Neural progenitor cell (in vitro differentiated cells): ENCODE results near the gene CSNK1G3. TPM values are rescaled to one million over a fixed set of nuclear protein-coding genes. Genes with fewer than 3 reads are reported as not detected.
"Not testable (repeated sequence)": the region's sequence is repeated elsewhere in the genome, so short reads cannot be mapped to it uniquely, and the experiment has no call there.

Source experiments
- DNase-seq: peaks from one replicate; pipeline ENCODE4 v3.0.0-alpha.2; 2016; ENCODE audit warnings: low spot score
- H2AFZ ChIP-seq: fragments of 200-600 bp; sonication (generic); replicated peaks from 2 replicates; pipeline ENCODE4 v1.6.1; 2016; ENCODE audit warnings: antibody characterized with exemption
- H3F3A ChIP-seq: fragments of 200-600 bp; sonication (generic); 2 replicates; pipeline ENCODE4 v1.6.1; 2016; ENCODE audit warnings: antibody characterized with exemption, low read depth
- H3K27ac ChIP-seq: fragments of 200-600 bp; sonication (generic); 2 replicates; pipeline ENCODE4 v1.5.1; 2016; ENCODE audit warnings: mild to moderate bottlenecking
- H3K27me3 ChIP-seq: fragments of 200-600 bp; sonication (generic); 2 replicates; pipeline ENCODE4 v1.6.1; 2016; ENCODE audit warnings: mild to moderate bottlenecking, moderate library complexity
- H3K36me3 ChIP-seq: fragments of 200-600 bp; sonication (generic); 2 replicates; pipeline ENCODE4 v1.5.1; 2016
- H3K4me1 ChIP-seq: fragments of 200-600 bp; sonication (generic); 2 replicates; pipeline ENCODE4 v1.6.1; 2016; ENCODE audit warnings: mixed run types
- H3K4me2 ChIP-seq: fragments of 200-600 bp; sonication (generic); 2 replicates; pipeline ENCODE4 v1.6.1; 2016
- H3K4me3 ChIP-seq: fragments of 200-600 bp; sonication (generic); 2 replicates; pipeline ENCODE4 v1.5.1; 2016
- H3K79me2 ChIP-seq: fragments of 200-600 bp; sonication (generic); 2 replicates; pipeline ENCODE4 v1.6.1; 2016; ENCODE audit warnings: low read depth
- H3K9ac ChIP-seq: fragments of 200-600 bp; sonication (generic); 2 replicates; pipeline ENCODE4 v1.6.1; 2016
- H3K9me3 ChIP-seq: fragments of 200-600 bp; sonication (generic); 2 replicates; pipeline ENCODE4 v1.5.1; 2016; ENCODE audit warnings: low read depth
- H4K20me1 ChIP-seq: fragments of 200-600 bp; sonication (generic); 2 replicates; pipeline ENCODE4 v1.6.1; 2016; ENCODE audit warnings: low read depth
- H3K27ac Mint-ChIP-seq: 3 replicates; pipeline ENCODE4 v1.8.0; 2021; ENCODE audit warnings: mixed read lengths
- H3K27me3 Mint-ChIP-seq: 2 replicates; pipeline ENCODE4 v1.8.0; 2022; ENCODE audit warnings: low read depth, mild to moderate bottlenecking, inconsistent platforms, moderate library complexity, mixed read lengths; ENCODE audit not compliant: insufficient read depth
- H3K36me3 Mint-ChIP-seq: 3 replicates; pipeline ENCODE4 v1.8.0; 2021; ENCODE audit warnings: mixed read lengths
- H3K4me1 Mint-ChIP-seq: 3 replicates; pipeline ENCODE4 v1.8.0; 2021; ENCODE audit warnings: mixed read lengths
- H3K4me3 Mint-ChIP-seq: 3 replicates; pipeline ENCODE4 v1.8.0; 2021; ENCODE audit warnings: mild to moderate bottlenecking, moderate library complexity, mixed read lengths
- H3K9me3 Mint-ChIP-seq: 3 replicates; pipeline ENCODE4 v1.8.0; 2020; ENCODE audit warnings: mixed read lengths
- CTCF ChIP-seq: fragments of 200-600 bp; sonication (generic); IDR thresholded peaks from 2 replicates; pipeline ENCODE4 v1.5.1; 2017; ENCODE audit warnings: antibody characterized with exemption, mild to moderate bottlenecking
- EZH2 ChIP-seq: fragments of 200-600 bp; sonication (generic); IDR thresholded peaks from 2 replicates; pipeline ENCODE4 v1.6.1; 2017; ENCODE audit warnings: antibody characterized with exemption, mild to moderate bottlenecking, moderate library complexity
- EZH2phosphoT487 ChIP-seq: fragments of 200-600 bp; sonication (generic); IDR thresholded peaks from 2 replicates; pipeline ENCODE4 v1.6.1; 2017; ENCODE audit warnings: antibody characterized with exemption
- total RNA-seq: library from RNA; depleted of rRNA; stranded (reverse); fragments of >200 nt; gene quantifications from 2 replicates; pipeline ENCODE4 v1.2.3, GENCODE V29; 2015; ENCODE audit warnings: low replicate concordance

Gene CSNK1G3
- total RNA-seq, 1 donor from 2014 or later, result 96.7 TPM

DNA sequence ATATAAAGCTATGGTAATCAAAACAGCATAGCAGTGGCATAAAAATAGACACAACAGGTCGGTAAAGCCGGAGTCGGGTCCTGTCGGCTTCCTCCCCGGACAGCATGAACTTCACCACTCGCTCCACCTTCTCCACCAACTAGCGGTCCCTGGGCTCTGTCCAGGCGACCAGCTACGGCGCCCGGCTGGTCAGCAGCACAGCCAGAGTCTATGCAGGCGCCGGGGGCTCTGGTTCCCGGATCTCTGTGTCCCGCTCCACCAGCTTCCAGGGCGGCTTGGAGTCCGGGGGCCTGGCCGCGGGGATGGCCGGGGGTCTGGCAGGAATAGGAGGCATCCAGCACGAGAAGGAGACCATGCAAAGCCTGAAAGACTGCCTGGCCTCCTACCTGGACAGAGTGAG is 124.0 kb downstream of the CSNK1G3 start:
- no peak for DNase-seq
- TF ChIP-seq CTCF, result no peak

GRCh38 chr5:123637028-123637427 is 125.1 kb downstream of the CSNK1G3 start:
- H3K36me3 Mint-ChIP-seq, H3K27me3 ChIP-seq, H3K27ac Mint-ChIP-seq, H3K4me3 Mint-ChIP-seq, H3K27ac ChIP-seq, H3K9me3 ChIP-seq, H3K36me3 ChIP-seq, H2AFZ ChIP-seq, H3K79me2 ChIP-seq, H3K4me2 ChIP-seq, H3F3A ChIP-seq, H3K27me3 Mint-ChIP-seq, DNase-seq, H3K4me3 ChIP-seq, H3K9ac ChIP-seq, H3K4me1 Mint-ChIP-seq, H4K20me1 ChIP-seq, H3K4me1 ChIP-seq: not testable (repeated sequence)
- peaks cover 16% of the 10 kb centered on the region for H3K9me3 Mint-ChIP-seq

More for the DNA sequence above, 124.0 kb downstream of the CSNK1G3 start:
- Mint-ChIP-seq H3K27ac (no peak overlapping the region), H3K4me1 (no peaks in the 10 kb centered on the region), H3K36me3 (peaks cover 2% of the 10 kb centered on the region), H3K27me3 (no peaks in the 10 kb centered on the region), H3K9me3 (peaks cover 25% of the 10 kb centered on the region), H3K4me3 (no peak overlapping the region)
- Histone ChIP-seq H3K27ac (no peak overlapping the region), H3K9me3 (no peaks in the 10 kb centered on the region), H2AFZ (no peak overlapping the region), H3K4me3 (no peak overlapping the region), H4K20me1 (no peaks in the 10 kb centered on the region), H3K4me1 (no peaks in the 10 kb centered on the region), H3K4me2 (no peak overlapping the region), H3K9ac (no peak overlapping the region), H3K79me2 (no peaks in the 10 kb centered on the region), H3K36me3 (no peaks in the 10 kb centered on the region), H3K27me3 (no peaks in the 10 kb centered on the region), H3F3A (no peaks in the 10 kb centered on the region)

- no peak overlapping the region for H3K4me3 Mint-ChIP-seq
- TF ChIP-seq CTCF (no peak), EZH2 (no peak), EZH2phosphoT487 (no peak)
- Histone ChIP-seq H3F3A (no peaks in the 10 kb centered on the region), H3K4me2 (no peak overlapping the region), H3K27me3 (no peaks in the 10 kb centered on the region), H3K9ac (no peak overlapping the region), H3K9me3 (no peaks in the 10 kb centered on the region), H3K27ac (no peak overlapping the region), H3K79me2 (no peaks in the 10 kb centered on the region), H4K20me1 (no peaks in the 10 kb centered on the region), H3K36me3 (no peaks in the 10 kb centered on the region), H2AFZ (no peak overlapping the region), H3K4me1 (peaks cover 8% of the 10 kb centered on the region), H3K4me3 (no peak overlapping the region)
- H3K27me3 Mint-ChIP-seq, result no peaks in the 10 kb centered on the region
- H3K36me3 Mint-ChIP-seq, result peaks cover 2% of the 10 kb centered on the region
- H3K4me1 Mint-ChIP-seq, result no peaks in the 10 kb centered on the region
- no peak for DNase-seq
- no peak overlapping the region for H3K27ac Mint-ChIP-seq
- H3K9me3 Mint-ChIP-seq, result peaks cover 11% of the 10 kb centered on the region
Observed at GRCh38 chr5:123639244-123639643, 127.3 kb downstream of the CSNK1G3 start.

DNA sequence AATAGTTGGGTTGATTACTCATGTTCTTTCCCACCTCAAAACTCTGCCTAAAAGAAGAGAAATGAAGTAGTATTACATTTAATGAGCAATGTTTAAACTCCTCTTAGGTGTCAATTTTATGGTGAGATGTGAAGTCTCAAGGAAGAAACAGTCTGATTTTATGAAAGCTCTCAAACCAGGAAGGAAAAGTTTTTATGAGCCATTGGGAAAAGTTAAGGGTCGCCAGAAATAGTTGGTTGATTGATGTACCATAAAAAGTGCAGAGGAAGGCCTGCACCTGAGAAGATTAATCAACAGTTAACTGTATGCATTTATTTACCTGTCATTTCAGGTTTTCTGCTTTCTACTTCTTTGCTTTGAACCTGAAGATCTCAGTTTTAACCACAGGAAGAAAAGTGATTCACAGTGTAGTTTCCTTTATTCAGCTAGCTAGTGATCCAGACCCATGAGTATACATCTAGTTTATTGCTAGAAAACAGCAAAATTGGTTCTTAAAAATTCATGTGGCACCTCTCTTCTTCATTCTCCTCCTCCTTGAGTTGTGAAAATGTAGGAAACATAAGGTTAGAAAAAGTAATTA is 133.1 kb downstream of the CSNK1G3 start:
- no peak overlapping the region for H3K9ac ChIP-seq
- Mint-ChIP-seq H3K27ac (no peak overlapping the region), H3K4me1 (no peaks in the 10 kb centered on the region), H3K9me3 (no peaks in the 10 kb centered on the region), H3K27me3 (peaks cover 3% of the 10 kb centered on the region), H3K4me3 (no peak overlapping the region), H3K36me3 (no peaks in the 10 kb centered on the region)
- H3K36me3 ChIP-seq, result no peaks in the 10 kb centered on the region
- no peaks in the 10 kb centered on the region for H3K9me3 ChIP-seq
- H3F3A ChIP-seq, result no peaks in the 10 kb centered on the region
- no peak overlapping the region for H3K27ac ChIP-seq
- H3K4me2 ChIP-seq, result no peak overlapping the region
- peaks cover 8% of the 10 kb centered on the region for H3K4me1 ChIP-seq
- no peaks in the 10 kb centered on the region for H3K27me3 ChIP-seq
- TF ChIP-seq EZH2phosphoT487, result no peak
- TF ChIP-seq CTCF, result no peak
- TF ChIP-seq EZH2, result no peak
- DNase-seq, result no peak
- H3K4me3 ChIP-seq, result no peak overlapping the region
- no peaks in the 10 kb centered on the region for H3K79me2 ChIP-seq
- no peaks in the 10 kb centered on the region for H4K20me1 ChIP-seq
- no peak overlapping the region for H2AFZ ChIP-seq
